H54 (cell line): ENCODE measurements around the gene ARL5C.

Source experiments
- DNase-seq: peaks from one replicate; pipeline ENCODE4 v3.0.0; 2011; ENCODE audit warnings: low spot score, mixed read lengths; ENCODE audit not compliant: insufficient read length
- FAIRE-seq: peaks from 3 replicates; lab custom pipeline; 2011; peaks lifted over from hg19 to GRCh38; lab: Jason Lieb, UNC
- POLR2A ChIP-seq: IDR thresholded peaks from 2 replicates; pipeline ENCODE4 v1.6.1; 2011; ENCODE audit warnings: low read depth, mild to moderate bottlenecking, low read length

The ARL5C gene

DNA sequence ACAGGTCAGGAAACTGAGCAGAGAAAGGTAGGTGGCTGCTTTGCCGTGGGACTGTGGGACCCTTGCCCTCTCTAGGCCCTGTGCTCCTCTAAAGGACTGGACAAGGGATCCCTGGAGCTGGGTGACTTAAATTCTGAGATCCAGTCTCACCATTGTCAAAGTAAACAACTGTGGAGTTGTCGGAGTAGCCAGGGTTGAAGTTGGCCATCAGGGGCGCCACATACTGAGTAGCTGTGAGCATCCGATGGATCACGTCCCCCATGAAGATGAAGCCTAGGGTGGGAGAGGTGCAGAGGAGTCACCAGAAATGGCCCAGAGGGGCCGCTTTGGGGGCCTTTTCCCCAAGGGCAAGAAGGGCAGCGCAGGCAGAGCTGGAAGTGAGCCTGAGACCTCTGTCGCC is 58.0 kb downstream of the ARL5C start:
- no peak for FAIRE-seq
- no peak for DNase-seq
- no peak for TF ChIP-seq POLR2A

DNA sequence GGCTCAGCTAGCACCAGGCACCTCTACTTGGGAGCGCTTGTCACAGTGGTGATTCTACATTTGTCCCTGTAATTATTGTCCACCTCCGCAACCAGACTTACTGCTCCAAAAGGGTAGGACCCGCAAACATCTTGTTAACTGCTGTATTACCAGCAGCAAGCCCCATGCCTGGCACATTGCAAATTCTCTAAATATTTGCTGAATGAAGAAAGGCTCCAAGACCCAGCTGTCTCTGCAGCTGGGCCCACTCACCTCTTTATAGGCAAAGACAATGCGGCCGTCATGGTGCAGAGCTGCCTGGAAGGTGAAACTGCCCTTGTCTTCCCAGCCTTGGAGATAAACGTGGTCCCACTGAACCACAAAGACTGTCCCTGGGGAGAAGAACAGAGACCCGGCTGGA is 58.8 kb downstream of the ARL5C start:
- no peak for TF ChIP-seq POLR2A
- no peak for DNase-seq
- FAIRE-seq = no peak
